ENCODE data around the gene CROCC. TPM values are rescaled to one million over a fixed set of nuclear protein-coding genes. Genes with fewer than 3 reads are reported as not detected.

CROCC gene
- total RNA-seq, 1 experiment from 2014 or later = 30.2 TPM

GRCh38 chr1:16978139-16978538 lies 56.4 kb downstream of the CROCC start:
- H3K9me3 ChIP-seq (ENCODE audit: low read depth, low read length, poor library complexity, severe bottlenecking) = no peaks in the 10 kb centered on the region
- BruUV-seq (replicated peaks) = no TSS peak
- no peak for DNase-seq (ENCODE audit: low spot score)
- H3K36me3 ChIP-seq (ENCODE audit: insufficient read depth, low read length, poor library complexity, severe bottlenecking) = no peaks in the 10 kb centered on the region
- H3K4me3 ChIP-seq (ENCODE audit: low read depth, low read length, poor library complexity, severe bottlenecking) = no peak overlapping the region
- ChIA-PET CTCF (no interaction called here), POLR2A (ENCODE audit: low non-redundant PET) (interaction anchor here (0.5 kb wide), 1 partner anchor 15 kb away, joined by 20 read pairs; no protein-coding TSS in a partner anchor)
- TF ChIP-seq CTCF (conservative IDR thresholded peaks at IDR 0.05; ENCODE audit: low read depth, low read length) = no peak
- TF ChIP-seq EZH2 (IDR thresholded peaks at IDR 0.05; ENCODE audit: borderline replicate concordance, low read depth, low read length, poor library complexity, severe bottlenecking) = no peak
- no peaks in the 10 kb centered on the region for H3K27me3 ChIP-seq (replicated peaks; ENCODE audit: insufficient read depth, low read depth, low read length, poor library complexity)
- intact Hi-C loops (cut with micrococcal nuclease; ENCODE audit: unreplicated experiment) = no loop called here
- H3K27ac ChIP-seq (ENCODE audit: low read depth, low read length, poor library complexity, severe bottlenecking) = no peak overlapping the region
- peaks cover 13% of the 10 kb centered on the region for H3K4me1 ChIP-seq (ENCODE audit: insufficient read depth, low read length, poor library complexity, severe bottlenecking)

- no peaks in the 10 kb centered on the region for H3K27me3 ChIP-seq (replicated peaks; ENCODE audit: insufficient read depth, low read depth, low read length, poor library complexity)
- intact Hi-C loops (cut with micrococcal nuclease; ENCODE audit: unreplicated experiment) = no loop called here
- no peak for TF ChIP-seq CTCF (conservative IDR thresholded peaks at IDR 0.05; ENCODE audit: low read depth, low read length)
- no peak for TF ChIP-seq EZH2 (IDR thresholded peaks at IDR 0.05; ENCODE audit: borderline replicate concordance, low read depth, low read length, poor library complexity, severe bottlenecking)
- DNase-seq (ENCODE audit: low spot score) = no peak
- H3K4me1 ChIP-seq (ENCODE audit: insufficient read depth, low read length, poor library complexity, severe bottlenecking) = peaks cover 13% of the 10 kb centered on the region
- ChIA-PET POLR2A (ENCODE audit: low non-redundant PET) (interaction anchor here (0.5 kb wide), 1 partner anchor 16 kb away, joined by 20 read pairs; no protein-coding TSS in a partner anchor), CTCF (interaction anchor here (0.5 kb wide), 1 partner anchor 296 kb away, joined by 7 read pairs; no protein-coding TSS in a partner anchor)
- no peaks in the 10 kb centered on the region for H3K9me3 ChIP-seq (ENCODE audit: low read depth, low read length, poor library complexity, severe bottlenecking)
- no peaks in the 10 kb centered on the region for H3K36me3 ChIP-seq (ENCODE audit: insufficient read depth, low read length, poor library complexity, severe bottlenecking)
- BruUV-seq (replicated peaks) = no TSS peak
- peak overlapping the region; percentile 92 for H3K4me3 ChIP-seq (ENCODE audit: low read depth, low read length, poor library complexity, severe bottlenecking)
- peak overlapping the region; percentile 36 for H3K27ac ChIP-seq (ENCODE audit: low read depth, low read length, poor library complexity, severe bottlenecking)
Observed at GRCh38 chr1:16978567-16979474, 57.1 kb downstream of the CROCC start.

GRCh38 chr1:16979475-16980327 lies 58.0 kb downstream of the CROCC start:
- Histone ChIP-seq H3K36me3 (ENCODE audit: insufficient read depth, low read length, poor library complexity, severe bottlenecking) (no peaks in the 10 kb centered on the region), H3K9me3 (ENCODE audit: low read depth, low read length, poor library complexity, severe bottlenecking) (no peaks in the 10 kb centered on the region), H3K27me3 (replicated peaks; ENCODE audit: insufficient read depth, low read depth, low read length, poor library complexity) (no peaks in the 10 kb centered on the region), H3K27ac (ENCODE audit: low read depth, low read length, poor library complexity, severe bottlenecking) (peak overlapping the region; percentile 86), H3K4me1 (ENCODE audit: insufficient read depth, low read length, poor library complexity, severe bottlenecking) (peaks cover 13% of the 10 kb centered on the region), H3K4me3 (ENCODE audit: low read depth, low read length, poor library complexity, severe bottlenecking) (peak overlapping the region; percentile 92)
- CTCF ChIA-PET = interaction anchor here (0.5 to 0.7 kb wide), 3 partner anchors 28 to 386 kb away, joined by 3 to 7 read pairs (median 4); no protein-coding TSS in a partner anchor
- DNase-seq (ENCODE audit: low spot score) = peak; percentile 59
- POLR2A ChIA-PET (ENCODE audit: low non-redundant PET) = interaction anchor here (0.7 kb wide), 1 partner anchor 84 kb away, joined by 5 read pairs; no protein-coding TSS in a partner anchor
- BruUV-seq (replicated peaks) = no TSS peak
- intact Hi-C loops (cut with micrococcal nuclease; ENCODE audit: unreplicated experiment) = loop anchor here (2.0 kb wide), 1 partner anchor 29 kb away; no protein-coding TSS in a partner anchor
- TF ChIP-seq CTCF (conservative IDR thresholded peaks at IDR 0.05; ENCODE audit: low read depth, low read length) (no peak), EZH2 (IDR thresholded peaks at IDR 0.05; ENCODE audit: borderline replicate concordance, low read depth, low read length, poor library complexity, severe bottlenecking) (no peak)
